OCI-LY1 (cell line): Measurements from ENCODE around the gene OLA1.

Experiments
- H2AFZ ChIP-seq: fragments of 200-600 bp; sonication (generic), shearing (Covaris generic); 2 replicates; pipeline ENCODE4 v1.6.0; 2014; ENCODE audit warnings: antibody characterized with exemption, mild to moderate bottlenecking, low read length
- H3F3A ChIP-seq: fragments of 200-600 bp; sonication (generic), shearing (Covaris generic); 2 replicates; pipeline ENCODE4 v1.6.0; 2014; ENCODE audit warnings: mild to moderate bottlenecking, antibody characterized with exemption, low read length, moderate library complexity; ENCODE audit not compliant: insufficient read depth
- H3K27ac ChIP-seq: fragments of 200-600 bp; sonication (generic); 2 replicates; pipeline ENCODE4 v1.5.1; 2014; ENCODE audit warnings: low read length, mixed run types, mild to moderate bottlenecking, low read depth; ENCODE audit not compliant: poor library complexity, severe bottlenecking
- H3K27me3 ChIP-seq: fragments of 200-600 bp; sonication (generic); 2 replicates; pipeline ENCODE4 v1.6.0; 2014; ENCODE audit warnings: antibody characterized with exemption, mild to moderate bottlenecking, low read length, moderate library complexity; ENCODE audit not compliant: insufficient read depth
- H3K36me3 ChIP-seq: fragments of 200-600 bp; sonication (generic); 2 replicates; pipeline ENCODE4 v1.6.1; 2014; ENCODE audit warnings: mild to moderate bottlenecking, antibody characterized with exemption, low read length, moderate library complexity, mixed read lengths; ENCODE audit not compliant: insufficient read depth
- H3K4me1 ChIP-seq: fragments of 200-600 bp; sonication (generic); 2 replicates; pipeline ENCODE4 v1.5.1; 2014; ENCODE audit warnings: mild to moderate bottlenecking, low read length, moderate library complexity; ENCODE audit not compliant: insufficient read depth, severe bottlenecking
- H3K4me2 ChIP-seq: fragments of 200-600 bp; sonication (generic), shearing (Covaris generic); 2 replicates; pipeline ENCODE4 v1.6.1; 2014; ENCODE audit warnings: low read length
- H3K4me3 ChIP-seq: fragments of 200-600 bp; sonication (generic); 2 replicates; pipeline ENCODE4 v1.5.1; 2014; ENCODE audit warnings: low read length, low read depth, mild to moderate bottlenecking, mixed read lengths; ENCODE audit not compliant: poor library complexity, severe bottlenecking
- H3K79me2 ChIP-seq: fragments of 200-600 bp; shearing (Covaris generic); 2 replicates; pipeline ENCODE4 v1.6.1; 2016; ENCODE audit warnings: mixed run types, low read length, mixed read lengths; ENCODE audit not compliant: insufficient read depth
- H3K9ac ChIP-seq: fragments of 200-600 bp; sonication (generic), shearing (Covaris generic); 2 replicates; pipeline ENCODE4 v1.6.1; 2014; ENCODE audit warnings: mild to moderate bottlenecking, low read length, mixed read lengths
- H3K9me2 ChIP-seq: fragments of 200-600 bp; sonication (generic), shearing (Covaris generic); 2 replicates; pipeline ENCODE4 v1.6.1; 2014; ENCODE audit warnings: low read depth, mild to moderate bottlenecking, low read length, mixed read lengths
- H3K9me3 ChIP-seq: fragments of 200-600 bp; shearing (Covaris generic); 2 replicates; pipeline ENCODE4 v1.6.1; 2014; ENCODE audit warnings: low read length, mixed read lengths
- H4K20me1 ChIP-seq: fragments of 200-600 bp; sonication (generic), shearing (Covaris generic); 2 replicates; pipeline ENCODE4 v1.6.0; 2016; ENCODE audit warnings: mild to moderate bottlenecking, low read length; ENCODE audit not compliant: insufficient read depth
- CTCF ChIP-seq: fragments of 200-600 bp; sonication (generic), shearing (Covaris generic); IDR thresholded peaks from 2 replicates; pipeline ENCODE4 v1.5.1; 2017; ENCODE audit warnings: mild to moderate bottlenecking, antibody characterized with exemption, low read length, moderate library complexity, mixed read lengths
- EZH2 ChIP-seq: fragments of 200-600 bp; sonication (generic), shearing (Covaris generic); IDR thresholded peaks from 2 replicates; pipeline ENCODE4 v1.8.0; 2017; ENCODE audit warnings: borderline replicate concordance, mixed run types, mild to moderate bottlenecking, antibody characterized with exemption, low read length, moderate library complexity, mixed read lengths

OLA1 gene

GRCh38 chr2:174233771-174234275 is 14.5 kb downstream of the OLA1 start:
- H2AFZ ChIP-seq, result no peak overlapping the region
- no peaks in the 10 kb centered on the region for H3K9me2 ChIP-seq
- no peak for TF ChIP-seq CTCF
- TF ChIP-seq EZH2, result no peak
- no peaks in the 10 kb centered on the region for H3K27me3 ChIP-seq
- H3K9me3 ChIP-seq, result no peaks in the 10 kb centered on the region
- no peaks in the 10 kb centered on the region for H4K20me1 ChIP-seq
- H3K4me2 ChIP-seq, result no peak overlapping the region
- no peak overlapping the region for H3K27ac ChIP-seq
- H3K4me1 ChIP-seq, result no peaks in the 10 kb centered on the region
- peaks cover 17% of the 10 kb centered on the region for H3K36me3 ChIP-seq
- no peak overlapping the region for H3K9ac ChIP-seq
- peaks cover 85% of the 10 kb centered on the region for H3K79me2 ChIP-seq
- no peak overlapping the region for H3K4me3 ChIP-seq
- H3F3A ChIP-seq, result no peaks in the 10 kb centered on the region

- Histone ChIP-seq H3K27ac (no peak overlapping the region), H3K36me3 (peaks cover 59% of the 10 kb centered on the region), H3K79me2 (peaks cover 30% of the 10 kb centered on the region), H3K4me3 (no peak overlapping the region), H3K9me3 (no peaks in the 10 kb centered on the region), H3K4me2 (no peak overlapping the region), H3K4me1 (no peaks in the 10 kb centered on the region), H3K27me3 (no peaks in the 10 kb centered on the region), H2AFZ (no peak overlapping the region), H3K9me2 (no peaks in the 10 kb centered on the region), H3F3A (no peaks in the 10 kb centered on the region), H3K9ac (no peak overlapping the region), H4K20me1 (no peaks in the 10 kb centered on the region)
- TF ChIP-seq CTCF (no peak), EZH2 (no peak)
These were observed 20.6 kb downstream of the OLA1 start for GRCh38 chr2:174227748-174228147.

- H3K36me3 ChIP-seq, result peaks cover 79% of the 10 kb centered on the region
- H4K20me1 ChIP-seq, result no peaks in the 10 kb centered on the region
- H3K27ac ChIP-seq, result no peak overlapping the region
- H3K4me2 ChIP-seq, result no peak overlapping the region
- H3K79me2 ChIP-seq, result 0 out of 2 replicates have a peak, but pooled peaks cover 3% of the 10 kb centered on the region
- no peak for TF ChIP-seq CTCF
- no peak for TF ChIP-seq EZH2
- no peaks in the 10 kb centered on the region for H3K9me2 ChIP-seq
- no peak overlapping the region for H2AFZ ChIP-seq
- H3K4me3 ChIP-seq, result no peak overlapping the region
- no peaks in the 10 kb centered on the region for H3F3A ChIP-seq
- H3K9ac ChIP-seq, result no peak overlapping the region
- H3K27me3 ChIP-seq, result no peaks in the 10 kb centered on the region
- no peaks in the 10 kb centered on the region for H3K4me1 ChIP-seq
- H3K9me3 ChIP-seq, result no peaks in the 10 kb centered on the region
These were observed 23.6 kb downstream of the OLA1 start for GRCh38 chr2:174224665-174225288.
